Gastrocnemius medialis (tissue), 4 donors: ENCODE data around the gene EIPR1. TPM values are rescaled to one million over a fixed set of nuclear protein-coding genes. Genes with fewer than 3 reads are reported as not detected.

Experiments
- ATAC-seq, 2 donors: fragments of 150-250 bp; one replicate each; pipeline ENCODE4 v1.9.1; 2016
- DNase-seq, 2 donors: peaks; one replicate each; pipeline ENCODE4 v3.0.0-alpha.2; 2019
- H3K27ac ChIP-seq, 4 donors: fragments of 200-600 bp; sonication (generic); 1 replicate in 1 of 4; 2 replicates in 3 of 4; pipeline ENCODE4 v1.5.1; 2016 to 2018; ENCODE audit warnings: mild to moderate bottlenecking in 2 of 4, moderate library complexity in 1 of 4
- H3K27me3 ChIP-seq, 3 donors: fragments of 200-600 bp; sonication (generic) in 2 of 3; 1 replicate in 1 of 3; 2 replicates in 2 of 3; pipeline versions ENCODE4 v1.5.1 to v1.6.0; 2016 to 2019; ENCODE audit warnings: mild to moderate bottlenecking in 1 of 3, moderate library complexity in 1 of 3
- H3K36me3 ChIP-seq, 2 donors: fragments of 200-600 bp; sonication (generic) in 1 of 2; one replicate each; pipeline ENCODE4 v1.5.1; 2017 to 2018
- H3K4me1 ChIP-seq, 2 donors: fragments of 200-600 bp; sonication (generic) in 1 of 2; one replicate each; pipeline ENCODE4 v1.5.1; 2016 to 2017; ENCODE audit warnings: mild to moderate bottlenecking in 2 of 2
- H3K4me3 ChIP-seq, 4 donors: fragments of 200-600 bp; sonication (generic) in 3 of 4; 1 replicate in 1 of 4; 2 replicates in 3 of 4; pipeline ENCODE4 v1.5.1; 2016 to 2019; ENCODE audit warnings: mild to moderate bottlenecking in 2 of 4
- H3K9me3 ChIP-seq, 3 donors: fragments of 200-600 bp; sonication (generic) in 2 of 3; 1 replicate in 1 of 3; 2 replicates in 2 of 3; pipeline ENCODE4 v1.5.1; 2016 to 2019
- POLR2A ChIP-seq, 2 donors: fragments of 450-650 bp; IDR thresholded peaks; one replicate each; pipeline ENCODE4 v1.6.1; 2017; ENCODE audit warnings: antibody characterized with exemption in 2 of 2, mild to moderate bottlenecking in 2 of 2, moderate library complexity in 2 of 2
- in situ Hi-C, 4 donors: fragments of 200-750 bp; cut with MboI; loops; one replicate each; pipeline versions ENCODE4 v1.15.0 to v1.8.0; 2017; ENCODE audit warnings: low sequenced_read_pairs in 4 of 4
- intact Hi-C: fragments of 100-400 bp; cut with DNase I; formaldehyde crosslinking; loops from one replicate; pipeline ENCODE4 v1.15.1; 2023; ENCODE audit warnings: low total_unique reads
- total RNA-seq, 4 donors: library from RNA; depleted of rRNA; stranded (reverse); fragments of >200 nt; gene quantifications; one replicate each; pipeline versions ENCODE4 v1.1.0 to v1.2.3, GENCODE V29; 2016
- TF ChIP-seq, protein P1 (sequence below), 5 experiments: fragments of 450-650 bp in 3 of 5; fragments of 200-600 bp in 2 of 5; sonication (generic) in 2 of 5; IDR thresholded peaks in 4 of 5; conservative IDR thresholded peaks in 1 of 5; 1 replicate in 4 of 5; 2 replicates in 1 of 5; pipeline ENCODE4 v1.5.1; 2016 to 2019; ENCODE audit warnings: antibody characterized with exemption in 5 of 5, mild to moderate bottlenecking in 3 of 5, moderate library complexity in 3 of 5

The EIPR1 gene
- total RNA-seq, 4 donors from 2014 or later = 23.2 to 30.5 (median 24.4) TPM

DNA sequence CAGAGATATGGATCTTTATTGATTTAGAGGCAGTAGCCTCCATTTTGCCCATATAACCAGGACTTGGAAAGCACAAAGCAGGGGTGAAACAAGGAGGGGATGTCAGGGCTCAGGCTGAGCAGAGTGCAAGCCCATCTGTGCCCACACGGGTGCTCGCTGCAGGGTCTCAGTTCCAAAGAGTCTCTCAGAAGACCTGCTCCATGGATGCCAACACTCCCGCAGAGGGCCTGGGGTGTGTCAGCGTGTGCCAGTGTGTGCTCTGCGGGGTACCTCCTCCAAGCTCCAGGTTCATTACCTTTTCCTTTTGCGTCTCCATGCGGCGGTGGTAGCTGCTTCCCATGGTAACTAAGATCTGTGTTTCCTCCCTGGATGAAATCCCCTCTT is 107.5 kb downstream of the EIPR1 start:
- no peak overlapping the region for H3K4me3 ChIP-seq
- no peaks in the 10 kb centered on the region for H3K4me1 ChIP-seq
- intact Hi-C loops = no loop called here
- no peaks in the 10 kb centered on the region for H3K27me3 ChIP-seq
- no peaks in the 10 kb centered on the region for H3K36me3 ChIP-seq
- H3K27ac ChIP-seq = no peak overlapping the region
- ATAC-seq (no peak), DNase-seq (no peak)
- in situ Hi-C loops = no loop called here
- H3K9me3 ChIP-seq = peaks cover 0 to 2% (median 0%) of the 10 kb centered on the region in 3 donors
- no peak for TF ChIP-seq POLR2A (IDR thresholded peaks at IDR 0.05)
- TF ChIP-seq, protein P1, sequence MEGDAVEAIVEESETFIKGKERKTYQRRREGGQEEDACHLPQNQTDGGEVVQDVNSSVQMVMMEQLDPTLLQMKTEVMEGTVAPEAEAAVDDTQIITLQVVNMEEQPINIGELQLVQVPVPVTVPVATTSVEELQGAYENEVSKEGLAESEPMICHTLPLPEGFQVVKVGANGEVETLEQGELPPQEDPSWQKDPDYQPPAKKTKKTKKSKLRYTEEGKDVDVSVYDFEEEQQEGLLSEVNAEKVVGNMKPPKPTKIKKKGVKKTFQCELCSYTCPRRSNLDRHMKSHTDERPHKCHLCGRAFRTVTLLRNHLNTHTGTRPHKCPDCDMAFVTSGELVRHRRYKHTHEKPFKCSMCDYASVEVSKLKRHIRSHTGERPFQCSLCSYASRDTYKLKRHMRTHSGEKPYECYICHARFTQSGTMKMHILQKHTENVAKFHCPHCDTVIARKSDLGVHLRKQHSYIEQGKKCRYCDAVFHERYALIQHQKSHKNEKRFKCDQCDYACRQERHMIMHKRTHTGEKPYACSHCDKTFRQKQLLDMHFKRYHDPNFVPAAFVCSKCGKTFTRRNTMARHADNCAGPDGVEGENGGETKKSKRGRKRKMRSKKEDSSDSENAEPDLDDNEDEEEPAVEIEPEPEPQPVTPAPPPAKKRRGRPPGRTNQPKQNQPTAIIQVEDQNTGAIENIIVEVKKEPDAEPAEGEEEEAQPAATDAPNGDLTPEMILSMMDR (IDR thresholded peaks at IDR 0.05 in 4 of 5, conservative IDR thresholded peaks at IDR 0.05 in 1 of 5) = no peak

DNA sequence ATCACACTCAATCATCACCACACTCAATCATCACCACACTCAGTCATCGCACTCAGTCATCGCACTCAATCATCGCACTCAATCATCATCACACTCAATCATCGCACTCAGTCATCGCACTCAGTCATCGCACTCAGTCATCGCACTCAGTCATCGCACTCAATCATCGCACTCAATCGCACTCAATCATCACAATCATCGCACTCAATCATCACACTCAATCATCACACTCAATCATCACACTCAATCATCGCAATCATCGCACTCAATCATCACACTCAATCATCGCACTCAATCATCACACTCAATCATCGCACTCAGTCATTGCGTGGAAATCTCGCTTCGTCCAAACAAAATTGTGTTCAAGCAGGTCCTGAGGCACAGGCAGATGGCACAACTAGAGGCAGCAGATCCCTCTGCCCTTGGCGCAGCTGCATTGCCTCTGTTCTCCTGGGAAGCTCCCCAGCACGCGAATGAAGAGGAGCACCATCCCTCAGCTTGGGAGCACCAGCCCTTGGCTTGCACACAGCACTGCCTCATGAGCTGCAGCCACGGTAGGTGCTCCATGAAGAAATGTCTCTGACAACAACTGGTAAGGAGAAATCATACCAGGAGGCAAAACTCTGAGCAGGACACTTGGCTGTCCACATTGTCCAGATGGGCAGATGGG is 108.1 kb downstream of the EIPR1 start:
- Histone ChIP-seq H3K9me3 (no peaks in the 10 kb centered on the region), H3K36me3 (no peaks in the 10 kb centered on the region), H3K27me3 (no peaks in the 10 kb centered on the region), H3K4me3 (no peak overlapping the region), H3K4me1 (no peaks in the 10 kb centered on the region), H3K27ac (no peak overlapping the region)
- TF ChIP-seq, protein P1 (IDR thresholded peaks at IDR 0.05 in 4 of 5, conservative IDR thresholded peaks at IDR 0.05 in 1 of 5) = no peak
- no peak for TF ChIP-seq POLR2A (IDR thresholded peaks at IDR 0.05)
- ATAC-seq (no peak), DNase-seq (no peak)
- in situ Hi-C loops (no loop called here), intact Hi-C loops (no loop called here)

DNA sequence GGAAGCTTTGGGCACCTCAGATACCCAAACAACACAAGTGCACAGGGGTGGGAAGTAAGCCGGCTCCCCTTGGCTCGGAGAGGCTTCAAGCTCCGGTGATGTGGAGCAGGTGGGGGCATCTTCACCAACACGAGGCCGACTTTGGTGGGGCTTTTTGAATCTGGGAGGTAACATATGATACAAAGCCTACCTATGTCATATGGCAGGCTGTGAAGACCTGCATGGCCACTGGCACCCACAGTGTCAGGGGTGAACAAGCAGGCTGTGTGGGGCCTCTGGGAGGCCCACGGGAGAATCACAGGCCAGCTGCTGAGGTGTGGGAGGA is 109.0 kb downstream of the EIPR1 start:
- in situ Hi-C loops = no loop called here
- ATAC-seq = no peak
- TF ChIP-seq, protein P1 (IDR thresholded peaks at IDR 0.05 in 4 of 5, conservative IDR thresholded peaks at IDR 0.05 in 1 of 5) = no peak
- TF ChIP-seq POLR2A (IDR thresholded peaks at IDR 0.05) = no peak

DNA sequence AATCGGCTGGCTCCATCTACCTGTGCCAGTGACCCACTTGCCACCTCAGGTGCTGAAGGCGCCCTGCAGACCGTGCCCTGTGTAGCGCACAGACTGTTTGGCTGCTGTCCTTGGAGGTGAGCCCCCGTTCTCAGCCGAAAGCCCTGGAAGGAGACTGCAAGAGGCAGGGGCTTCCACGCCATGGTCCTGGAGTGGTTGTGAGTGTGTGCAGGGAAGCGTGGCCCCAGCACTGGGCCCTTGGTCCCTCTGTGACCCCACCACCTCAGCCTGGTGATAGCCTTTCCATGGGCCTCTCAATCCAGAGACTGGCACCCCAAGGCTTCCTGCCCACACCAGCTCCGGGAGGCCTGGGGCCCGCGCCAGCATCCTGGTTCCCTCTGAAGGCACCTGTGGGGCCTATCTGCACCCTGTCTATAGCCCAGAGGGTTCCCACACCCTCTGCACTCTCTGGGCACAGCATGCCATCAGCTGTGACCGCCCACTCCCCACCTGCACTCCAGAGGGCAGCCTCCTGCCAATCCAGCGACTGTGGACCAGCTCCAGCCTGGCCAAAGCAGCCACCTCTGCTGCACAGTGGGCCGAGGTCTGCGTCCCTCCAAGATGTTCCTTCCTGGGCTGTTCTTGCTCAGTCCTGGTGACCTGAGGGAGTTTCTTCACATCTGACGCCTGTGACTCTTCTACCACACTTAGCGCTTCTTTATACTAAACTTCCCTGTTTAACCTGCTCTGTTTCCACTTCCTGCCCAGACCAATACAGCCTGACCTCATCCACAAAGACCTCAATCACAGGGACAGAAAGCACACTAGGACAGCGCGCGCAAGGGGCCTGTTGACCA is 109.5 kb downstream of the EIPR1 start:
- intact Hi-C loops = no loop called here
- H3K36me3 ChIP-seq = no peaks in the 10 kb centered on the region
- H3K4me3 ChIP-seq = no peak overlapping the region
- H3K27me3 ChIP-seq = no peaks in the 10 kb centered on the region
- H3K4me1 ChIP-seq = no peaks in the 10 kb centered on the region
- DNase-seq (no peak), ATAC-seq (no peak)
- TF ChIP-seq POLR2A (IDR thresholded peaks at IDR 0.05) = no peak
- TF ChIP-seq, protein P1 (IDR thresholded peaks at IDR 0.05 in 4 of 5, conservative IDR thresholded peaks at IDR 0.05 in 1 of 5) = no peak
- no peak overlapping the region for H3K27ac ChIP-seq
- H3K9me3 ChIP-seq = no peaks in the 10 kb centered on the region
- in situ Hi-C loops = no loop called here

More for the DNA sequence above, 109.0 kb downstream of the EIPR1 start:
- Histone ChIP-seq H3K27ac (no peak overlapping the region), H3K4me1 (no peaks in the 10 kb centered on the region), H3K36me3 (no peaks in the 10 kb centered on the region), H3K27me3 (no peaks in the 10 kb centered on the region), H3K9me3 (no peaks in the 10 kb centered on the region), H3K4me3 (no peak overlapping the region)
- no peak for DNase-seq
- intact Hi-C loops = no loop called here
